ENCODE data around the gene TBX1.

TBX1 gene

DNA sequence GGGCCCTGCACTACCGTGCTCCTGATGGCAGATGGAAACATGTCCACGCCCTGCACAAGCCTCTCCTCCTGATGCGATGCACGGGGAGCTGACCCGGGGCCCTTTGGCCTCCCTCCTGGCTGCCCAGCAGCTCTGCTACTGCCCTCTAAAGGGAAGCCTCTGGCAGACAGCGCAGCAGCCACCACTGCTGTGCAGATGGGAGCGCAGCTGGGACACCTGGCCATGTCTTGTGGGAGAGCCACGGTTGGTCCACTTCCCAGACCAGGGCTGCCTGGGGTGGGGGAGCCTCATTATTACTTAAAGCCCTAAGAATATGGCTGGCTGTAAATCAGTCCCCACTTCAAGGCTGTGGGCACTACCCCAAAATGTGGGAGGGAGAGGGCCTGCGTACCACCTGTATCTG lies 38.3 kb downstream of the TBX1 start:
- no peak overlapping the region for H3K9ac ChIP-seq
- H3K79me2 ChIP-seq: no peaks in the 10 kb centered on the region
- no peaks in the 10 kb centered on the region for H3K36me3 ChIP-seq (ENCODE audit: control insufficient read depth, insufficient read depth, low read length)
- H2AFZ ChIP-seq: no peak overlapping the region
- H3K27me3 ChIP-seq (ENCODE audit: control insufficient read depth, insufficient read depth, low read length): no peaks in the 10 kb centered on the region
- TF ChIP-seq, protein P1, sequence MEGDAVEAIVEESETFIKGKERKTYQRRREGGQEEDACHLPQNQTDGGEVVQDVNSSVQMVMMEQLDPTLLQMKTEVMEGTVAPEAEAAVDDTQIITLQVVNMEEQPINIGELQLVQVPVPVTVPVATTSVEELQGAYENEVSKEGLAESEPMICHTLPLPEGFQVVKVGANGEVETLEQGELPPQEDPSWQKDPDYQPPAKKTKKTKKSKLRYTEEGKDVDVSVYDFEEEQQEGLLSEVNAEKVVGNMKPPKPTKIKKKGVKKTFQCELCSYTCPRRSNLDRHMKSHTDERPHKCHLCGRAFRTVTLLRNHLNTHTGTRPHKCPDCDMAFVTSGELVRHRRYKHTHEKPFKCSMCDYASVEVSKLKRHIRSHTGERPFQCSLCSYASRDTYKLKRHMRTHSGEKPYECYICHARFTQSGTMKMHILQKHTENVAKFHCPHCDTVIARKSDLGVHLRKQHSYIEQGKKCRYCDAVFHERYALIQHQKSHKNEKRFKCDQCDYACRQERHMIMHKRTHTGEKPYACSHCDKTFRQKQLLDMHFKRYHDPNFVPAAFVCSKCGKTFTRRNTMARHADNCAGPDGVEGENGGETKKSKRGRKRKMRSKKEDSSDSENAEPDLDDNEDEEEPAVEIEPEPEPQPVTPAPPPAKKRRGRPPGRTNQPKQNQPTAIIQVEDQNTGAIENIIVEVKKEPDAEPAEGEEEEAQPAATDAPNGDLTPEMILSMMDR (IDR thresholded peaks at IDR 0.05): no peak
- H3K27ac ChIP-seq: no peak overlapping the region
- H3K4me3 ChIP-seq (ENCODE audit: low read depth, low read length): no peak overlapping the region
- H3K9me3 ChIP-seq (ENCODE audit: control insufficient read depth, low read length): no peaks in the 10 kb centered on the region
- H3K4me2 ChIP-seq (ENCODE audit: low read length): no peak overlapping the region
- no peaks in the 10 kb centered on the region for H3K4me1 ChIP-seq

DNA sequence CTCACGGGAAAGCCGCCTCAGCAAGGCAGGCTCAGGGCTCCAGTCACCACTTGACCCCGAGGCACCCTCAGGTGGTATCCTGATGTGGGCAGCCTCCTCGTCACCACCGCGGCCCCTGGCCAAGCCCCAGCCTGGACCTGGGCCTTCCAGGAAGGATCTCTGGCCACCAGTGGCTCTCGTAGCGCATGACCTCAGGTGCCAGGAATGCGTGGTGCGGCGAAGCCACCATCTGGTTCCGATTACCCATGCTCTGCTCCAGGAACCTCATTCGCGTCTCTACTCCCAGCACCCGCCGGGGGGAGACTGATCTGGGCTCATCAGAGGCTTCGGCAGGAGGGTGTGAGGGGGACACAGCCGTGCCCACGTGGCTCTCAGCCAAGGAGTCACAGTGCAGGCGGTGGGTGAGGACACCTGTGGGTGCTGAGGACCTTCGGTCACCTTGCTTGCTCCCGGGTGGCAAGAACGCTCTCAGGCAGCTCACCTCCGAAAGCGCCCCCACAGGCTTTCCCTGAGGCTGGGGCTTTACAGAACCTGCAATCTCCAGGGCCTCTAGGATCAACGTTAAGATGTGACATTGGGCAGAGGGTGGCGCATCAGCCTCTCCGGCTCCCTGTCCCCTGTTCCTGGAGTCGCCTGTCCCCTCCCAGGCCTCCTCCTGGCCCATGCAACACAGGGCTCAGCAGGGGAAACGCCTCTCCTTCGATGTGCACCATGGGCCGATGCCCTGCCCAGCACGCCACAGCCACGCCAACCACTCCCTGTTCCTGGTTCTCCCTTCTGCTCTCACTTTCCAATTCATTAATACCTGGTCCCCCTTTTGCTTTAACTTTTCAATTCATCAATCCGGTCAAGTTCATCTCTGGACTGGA lies 39.0 kb downstream of the TBX1 start:
- Histone ChIP-seq H2AFZ (no peak overlapping the region), H3K79me2 (no peaks in the 10 kb centered on the region), H3K4me1 (no peaks in the 10 kb centered on the region), H3K4me3 (ENCODE audit: low read depth, low read length) (no peak overlapping the region), H3K36me3 (ENCODE audit: control insufficient read depth, insufficient read depth, low read length) (no peaks in the 10 kb centered on the region), H3K4me2 (ENCODE audit: low read length) (no peak overlapping the region), H3K27me3 (ENCODE audit: control insufficient read depth, insufficient read depth, low read length) (no peaks in the 10 kb centered on the region), H3K9ac (no peak overlapping the region), H3K27ac (no peak overlapping the region), H3K9me3 (ENCODE audit: control insufficient read depth, low read length) (no peaks in the 10 kb centered on the region)
- TF ChIP-seq, protein P1 (IDR thresholded peaks at IDR 0.05): no peak

DNA sequence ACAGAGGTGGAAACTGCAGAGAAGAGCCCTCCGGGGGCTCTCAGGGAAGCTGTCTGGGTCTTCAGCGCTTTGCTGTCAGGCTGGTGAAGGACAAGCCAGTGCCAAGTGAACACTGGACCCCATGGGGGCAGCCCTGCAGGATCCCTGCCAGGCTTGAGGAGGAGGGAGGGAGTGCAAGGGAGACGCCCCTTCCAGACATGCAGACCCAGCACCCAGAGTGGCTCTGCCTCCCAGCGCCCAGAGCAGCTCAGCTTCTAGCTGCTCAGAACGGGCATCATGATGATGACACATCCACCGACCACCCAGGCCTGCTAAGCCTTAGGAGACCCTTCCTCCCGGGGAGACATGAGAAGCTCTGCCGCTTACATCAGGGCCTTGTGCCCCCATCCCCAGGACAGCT lies 39.7 kb downstream of the TBX1 start:
- Histone ChIP-seq H3K36me3 (ENCODE audit: control insufficient read depth, insufficient read depth, low read length) (no peaks in the 10 kb centered on the region), H3K9ac (no peak overlapping the region), H3K9me3 (ENCODE audit: control insufficient read depth, low read length) (no peaks in the 10 kb centered on the region), H3K4me3 (ENCODE audit: low read depth, low read length) (no peak overlapping the region), H3K4me1 (no peaks in the 10 kb centered on the region), H3K27me3 (ENCODE audit: control insufficient read depth, insufficient read depth, low read length) (no peaks in the 10 kb centered on the region), H3K4me2 (ENCODE audit: low read length) (no peak overlapping the region), H2AFZ (no peak overlapping the region), H3K27ac (no peak overlapping the region), H3K79me2 (no peaks in the 10 kb centered on the region)
- TF ChIP-seq, protein P1 (IDR thresholded peaks at IDR 0.05): no peak

DNA sequence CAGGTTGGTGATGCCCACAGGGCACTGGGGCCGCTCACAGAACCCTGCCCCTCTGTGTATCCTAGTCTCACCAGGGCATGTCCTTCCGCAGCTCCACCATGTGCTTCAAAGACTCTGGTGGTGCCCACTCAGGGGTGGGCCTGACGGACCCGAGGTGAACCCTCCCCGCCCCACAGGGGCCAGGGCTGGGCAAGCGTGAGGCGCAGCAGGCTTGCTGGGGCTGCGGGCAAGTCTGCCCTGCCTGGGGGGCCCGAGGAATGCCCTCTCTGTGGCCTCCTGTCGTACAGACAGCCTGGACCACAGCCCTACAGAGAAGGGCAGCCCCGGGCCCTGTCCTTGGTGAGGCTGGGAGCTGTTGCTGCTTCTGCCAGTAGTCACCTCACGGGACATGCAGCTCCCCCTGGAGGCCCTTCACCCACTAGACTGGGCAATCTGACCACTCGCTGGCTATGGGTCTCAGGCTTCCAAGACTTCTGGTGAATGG lies 40.2 kb downstream of the TBX1 start:
- H3K27ac ChIP-seq: no peak overlapping the region
- H3K36me3 ChIP-seq (ENCODE audit: control insufficient read depth, insufficient read depth, low read length): no peaks in the 10 kb centered on the region
- no peaks in the 10 kb centered on the region for H3K9me3 ChIP-seq (ENCODE audit: control insufficient read depth, low read length)
- TF ChIP-seq, protein P1 (IDR thresholded peaks at IDR 0.05): no peak
- H3K27me3 ChIP-seq (ENCODE audit: control insufficient read depth, insufficient read depth, low read length): no peaks in the 10 kb centered on the region
- H3K79me2 ChIP-seq: no peaks in the 10 kb centered on the region
- H3K4me3 ChIP-seq (ENCODE audit: low read depth, low read length): no peak overlapping the region
- H3K9ac ChIP-seq: no peak overlapping the region
- no peaks in the 10 kb centered on the region for H3K4me1 ChIP-seq
- no peak overlapping the region for H2AFZ ChIP-seq
- H3K4me2 ChIP-seq (ENCODE audit: low read length): no peak overlapping the region

Measured in parathyroid adenoma (tissue), 2 donors.